ENCODE measurements around the gene NDUFB8. TPM values are rescaled to one million over a fixed set of nuclear protein-coding genes. Genes with fewer than 3 reads are reported as not detected.

Gene NDUFB8
- total RNA-seq, 6 experiments from 2014 or later: 93.6 to 125 (median 99.3) TPM

GRCh38 chr10:100518761-100519241, 10.9 kb downstream of the NDUFB8 start:
- DNase-seq: peak in 2 of 3 donors; percentile 43 to 69
- Histone ChIP-seq H3K4me1 (peaks cover 0 to 40% (median 11%) of the 10 kb centered on the region in 4 donors), H3K27ac (no peak overlapping the region), H3K9me3 (no peaks in the 10 kb centered on the region), H3K27me3 (no peaks in the 10 kb centered on the region), H3K4me3 (peak overlapping the region; percentile 47 to 59 (median 59)), H3K36me3 (peaks cover 0 to 9% (median 4%) of the 10 kb centered on the region in 4 donors)
- intact Hi-C loops (cut with DNase I): no loop called here
- ATAC-seq: peak; percentile 64 to 75 (median 72)
- 11% methylated on average over 7 of the region's 7 CpGs for WGBS (ENCODE audit: insufficient coverage, low coverage, low lambda C conversion rate, missing lambda C conversion rate)
- TF ChIP-seq POLR2A (IDR thresholded peaks at IDR 0.05): no peak
- TF ChIP-seq, protein P1, sequence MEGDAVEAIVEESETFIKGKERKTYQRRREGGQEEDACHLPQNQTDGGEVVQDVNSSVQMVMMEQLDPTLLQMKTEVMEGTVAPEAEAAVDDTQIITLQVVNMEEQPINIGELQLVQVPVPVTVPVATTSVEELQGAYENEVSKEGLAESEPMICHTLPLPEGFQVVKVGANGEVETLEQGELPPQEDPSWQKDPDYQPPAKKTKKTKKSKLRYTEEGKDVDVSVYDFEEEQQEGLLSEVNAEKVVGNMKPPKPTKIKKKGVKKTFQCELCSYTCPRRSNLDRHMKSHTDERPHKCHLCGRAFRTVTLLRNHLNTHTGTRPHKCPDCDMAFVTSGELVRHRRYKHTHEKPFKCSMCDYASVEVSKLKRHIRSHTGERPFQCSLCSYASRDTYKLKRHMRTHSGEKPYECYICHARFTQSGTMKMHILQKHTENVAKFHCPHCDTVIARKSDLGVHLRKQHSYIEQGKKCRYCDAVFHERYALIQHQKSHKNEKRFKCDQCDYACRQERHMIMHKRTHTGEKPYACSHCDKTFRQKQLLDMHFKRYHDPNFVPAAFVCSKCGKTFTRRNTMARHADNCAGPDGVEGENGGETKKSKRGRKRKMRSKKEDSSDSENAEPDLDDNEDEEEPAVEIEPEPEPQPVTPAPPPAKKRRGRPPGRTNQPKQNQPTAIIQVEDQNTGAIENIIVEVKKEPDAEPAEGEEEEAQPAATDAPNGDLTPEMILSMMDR (IDR thresholded peaks at IDR 0.05): peak; percentile 69 to 81 (median 72)

- Histone ChIP-seq H3K27me3 (no peaks in the 10 kb centered on the region), H3K9me3 (no peaks in the 10 kb centered on the region), H3K4me1 (peaks cover 0 to 40% (median 11%) of the 10 kb centered on the region in 4 donors), H3K4me3 (no peak overlapping the region), H3K27ac (peak overlapping the region in 1 of 3 donors; percentile 1), H3K36me3 (no peaks in the 10 kb centered on the region)
- ATAC-seq (peak; percentile 71 to 78 (median 75)), DNase-seq (peak; percentile 54 to 82 (median 78))
- 40% methylated on average over 2 of the region's 2 CpGs for WGBS (ENCODE audit: insufficient coverage, low coverage, low lambda C conversion rate, missing lambda C conversion rate)
- TF ChIP-seq POLR2A (IDR thresholded peaks at IDR 0.05): no peak
- TF ChIP-seq, protein P1 (IDR thresholded peaks at IDR 0.05): peak; percentile 33 to 65 (median 53)
- intact Hi-C loops (cut with DNase I): no loop called here
Observed at GRCh38 chr10:100516847-100517246, 12.8 kb downstream of the NDUFB8 start.

DNA sequence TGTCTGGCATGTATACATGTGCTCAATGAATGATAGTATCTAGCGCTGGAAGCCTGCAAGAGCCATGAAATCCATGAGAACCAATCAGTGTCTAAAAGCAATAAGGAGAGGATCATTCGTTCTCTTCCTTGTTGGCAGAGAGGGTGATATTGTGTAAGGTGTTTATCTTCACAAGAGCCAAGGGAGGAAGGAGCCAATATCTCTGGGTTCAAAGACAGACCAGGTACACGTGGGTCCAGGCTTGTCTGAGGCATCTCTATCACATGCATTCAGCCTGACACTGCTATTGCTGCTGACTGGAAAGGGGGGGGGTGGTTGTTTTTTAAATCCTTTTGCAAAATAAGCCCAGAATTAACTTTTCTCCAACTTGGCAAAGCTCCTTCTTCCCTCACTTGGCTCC, 14.1 kb downstream of the NDUFB8 start:
- no peak overlapping the region for H3K4me3 ChIP-seq
- no peaks in the 10 kb centered on the region for H3K36me3 ChIP-seq
- H3K27ac ChIP-seq: no peak overlapping the region
- intact Hi-C loops (cut with DNase I): no loop called here
- peak in 2 of 4 donors; percentile 4 to 35 for ATAC-seq
- TF ChIP-seq, protein P1 (IDR thresholded peaks at IDR 0.05): no peak
- TF ChIP-seq POLR2A (IDR thresholded peaks at IDR 0.05): no peak
- H3K4me1 ChIP-seq: peaks cover 0 to 40% (median 11%) of the 10 kb centered on the region in 4 donors
- WGBS (ENCODE audit: insufficient coverage, low coverage, low lambda C conversion rate, missing lambda C conversion rate): 44% methylated on average over 3 of the region's 3 CpGs
- no peaks in the 10 kb centered on the region for H3K9me3 ChIP-seq
- DNase-seq: no peak
- H3K27me3 ChIP-seq: no peaks in the 10 kb centered on the region

- Histone ChIP-seq H3K27ac (no peak overlapping the region), H3K9me3 (no peaks in the 10 kb centered on the region), H3K4me3 (no peak overlapping the region), H3K36me3 (no peaks in the 10 kb centered on the region), H3K27me3 (no peaks in the 10 kb centered on the region), H3K4me1 (peaks cover 0 to 1% (median under 1%) of the 10 kb centered on the region in 4 donors)
- ATAC-seq (peak; percentile 20 to 48 (median 33)), DNase-seq (no peak)
- intact Hi-C loops (cut with DNase I): no loop called here
- TF ChIP-seq POLR2A (IDR thresholded peaks at IDR 0.05): no peak
- TF ChIP-seq, protein P1 (IDR thresholded peaks at IDR 0.05): no peak
- 69% methylated on average over 7 of the region's 7 CpGs for WGBS (ENCODE audit: insufficient coverage, low coverage, low lambda C conversion rate, missing lambda C conversion rate)
Observed at GRCh38 chr10:100510533-100511308, 18.9 kb downstream of the NDUFB8 start.
